Right lung (tissue), 10 donors: ENCODE measurements around the gene SLC12A1. TPM values are rescaled to one million over a fixed set of nuclear protein-coding genes. Genes with fewer than 3 reads are reported as not detected.
A peak's percentile ranks its signal among the peaks of the same experiment; 100 is the strongest.

Source experiments
- DNase-seq, 2 donors: peaks; one replicate each; pipeline ENCODE4 v3.0.0-alpha.2; 2013
- long read RNA-seq, 8 donors: transcript quantifications; one replicate each; lab custom pipeline, GENCODE V29; 2026
- polyA plus RNA-seq, 5 donors: library from polyadenylated mRNA; unstranded; fragments of 120-200 nt; gene quantifications; one replicate each; pipeline versions ENCODE4 v1.2.1 to v1.2.3, GENCODE V29; 2013; ENCODE audit warnings: inconsistent platforms in 1 of 5, low replicate concordance in 1 of 5; ENCODE audit not compliant: insufficient read length in 5 of 5, insufficient read depth in 1 of 5

SLC12A1 gene
- 1 to 10 TPM in 1 of 5 donors, under 1 TPM in 4; 0.06 to 2.6 (median 0.29) TPM for polyA plus RNA-seq
- long read RNA-seq, donor 1: 0 reads
- long read RNA-seq, donor 2: 0 reads
- long read RNA-seq, donor 3: 0 reads
- long read RNA-seq, donor 4: 0 reads
- long read RNA-seq, donor 5: 0 reads
- long read RNA-seq, donor 6: 0 reads
- long read RNA-seq, donor 7: 0 reads
- long read RNA-seq, donor 8: 0 reads

- no peak for DNase-seq
These were observed at the start of gene SLC12A1 for GRCh38 chr15:48205981-48206380. Gene SLC12A1 (plus strand): TSS chr15:48206302. CDS start chr15:48207720, 1,418 bp downstream.

DNA sequence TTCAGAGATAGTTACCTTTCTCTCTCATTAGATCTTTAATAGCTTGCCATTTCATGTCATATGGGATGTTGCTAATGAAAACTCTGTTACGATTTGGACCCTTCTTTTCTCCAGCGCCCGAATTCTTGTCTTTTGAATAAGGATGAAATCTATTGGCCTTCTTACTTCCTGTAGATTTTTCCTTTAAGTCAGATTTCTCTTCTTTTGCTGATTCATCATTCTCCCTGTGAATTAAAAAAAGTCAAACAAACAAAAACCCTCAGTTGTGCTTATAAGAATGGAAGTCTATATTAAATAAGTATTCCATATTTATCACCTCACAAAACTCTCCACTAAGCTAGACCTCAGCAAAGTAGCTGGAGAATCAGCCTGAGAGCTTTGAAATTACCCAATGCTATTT, 37.5 kb upstream of the SLC12A1 start:
- DNase-seq: no peak

- DNase-seq: no peak
These were observed 35.1 kb upstream of the SLC12A1 start for GRCh38 chr15:48170981-48171380.

DNA sequence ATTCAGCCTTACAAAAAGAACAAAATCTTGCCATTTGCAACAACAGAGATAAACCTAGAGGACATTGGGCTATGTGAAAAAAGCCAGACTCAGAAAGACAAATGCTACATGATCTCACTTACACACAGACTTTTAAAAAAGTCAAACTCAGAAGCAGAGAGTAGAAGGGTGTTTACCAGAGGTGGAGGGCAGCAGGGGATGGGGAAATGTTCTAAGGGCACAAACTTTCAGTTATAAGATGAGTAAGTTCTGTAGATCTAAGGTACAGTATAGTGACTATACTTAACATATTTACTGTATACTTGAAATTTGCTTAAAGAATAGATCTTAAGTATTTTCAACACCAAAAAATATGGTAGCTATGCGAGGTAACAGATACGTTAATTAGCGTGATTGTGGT, 31.0 kb upstream of the SLC12A1 start:
- DNase-seq: no peak

GRCh38 chr15:48176112-48176511, 30.0 kb upstream of the SLC12A1 start:
- DNase-seq: no peak

DNA sequence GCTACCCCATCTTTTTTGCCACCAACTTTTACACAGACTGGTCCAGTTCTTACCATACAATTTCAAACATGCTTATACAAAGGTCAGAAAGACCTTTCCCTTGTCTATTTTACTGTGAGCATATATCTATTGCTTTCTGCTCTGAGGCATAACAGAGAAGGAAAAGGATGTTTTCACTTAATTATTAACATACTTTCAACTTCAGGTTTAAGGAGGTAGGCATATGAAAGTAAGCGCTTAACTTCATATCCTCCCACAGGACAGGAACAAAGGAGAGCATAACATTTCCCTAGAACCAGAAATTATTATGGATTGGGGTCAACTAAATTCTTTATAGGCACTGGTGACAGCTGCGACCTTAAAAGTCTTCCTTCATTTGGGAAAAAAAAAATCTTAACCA, 29.1 kb upstream of the SLC12A1 start:
- no peak for DNase-seq

DNA sequence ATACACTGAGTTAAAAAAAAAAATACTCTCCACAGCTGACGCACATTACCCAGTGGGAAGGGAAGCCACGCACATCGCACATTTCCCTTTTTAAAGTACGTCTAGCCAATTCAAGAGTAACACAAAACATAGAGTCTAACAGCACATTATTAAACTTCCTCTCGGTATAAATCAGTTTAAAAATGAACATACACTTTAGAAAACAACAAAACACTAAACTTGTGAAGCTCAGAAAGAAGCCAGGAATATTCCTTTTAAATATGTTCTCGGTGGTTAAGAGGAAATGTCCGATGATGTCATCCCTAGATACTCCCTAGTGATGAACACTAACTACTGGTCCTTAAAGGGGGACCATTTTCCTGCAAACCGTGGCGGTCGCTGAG, 28.7 kb upstream of the SLC12A1 start:
- peak; percentile 46 to 52 for DNase-seq

DNA sequence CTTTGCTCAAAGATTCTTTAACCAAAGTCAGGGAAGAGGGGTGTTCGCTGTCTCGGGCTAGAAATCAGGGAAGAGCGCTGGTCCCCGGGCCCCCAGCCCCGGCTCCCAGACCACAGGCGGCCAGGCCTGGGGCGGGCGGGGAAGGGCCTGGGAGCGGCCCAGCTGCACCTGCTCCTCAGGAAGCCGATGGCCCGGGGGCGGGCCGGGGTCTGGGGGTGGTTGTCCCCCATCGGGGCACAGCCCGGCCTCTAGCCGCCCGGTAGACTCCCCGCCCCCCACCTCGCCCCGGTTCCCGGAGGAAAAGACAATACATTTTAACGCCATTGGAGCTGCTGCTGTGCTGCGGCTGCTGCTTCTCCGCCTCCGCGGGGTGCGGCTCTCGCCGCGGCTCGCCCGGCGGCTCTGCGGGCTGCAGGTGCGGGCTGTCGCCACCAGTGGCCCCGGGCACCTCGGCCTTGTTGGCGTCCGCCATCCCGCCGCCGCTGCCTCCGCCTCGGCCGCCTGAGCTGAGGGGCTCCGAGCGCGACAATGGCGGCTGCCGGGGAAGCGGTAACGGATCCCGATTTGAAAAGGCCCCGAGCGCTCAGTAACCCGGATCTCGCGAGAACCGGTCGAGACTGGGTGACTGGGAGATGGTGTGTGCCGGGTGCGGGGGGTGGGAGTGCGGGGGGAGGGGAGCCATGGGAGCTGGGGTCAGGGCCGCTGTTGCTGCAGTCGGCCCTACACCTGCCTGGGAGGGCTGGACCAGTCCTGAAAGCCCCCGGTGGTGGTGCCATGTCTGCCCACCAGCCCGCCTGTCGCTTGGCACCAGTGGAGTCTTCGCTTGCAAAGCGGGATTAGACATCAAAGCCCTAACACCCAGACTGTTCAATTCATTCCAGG, 28.1 kb upstream of the SLC12A1 start, which contains the start of gene MYEF2:
TSS of gene MYEF2 (minus strand) at position 530 of the 882 bp plus-strand sequence. CDS start at position 472, 58 bp downstream.
- peak; percentile 41 to 51 for DNase-seq

GRCh38 chr15:48178648-48178931, 27.5 kb upstream of the SLC12A1 start:
- DNase-seq: no peak

- DNase-seq: no peak
These were observed 23.4 kb upstream of the SLC12A1 start for GRCh38 chr15:48182749-48183148.

DNA sequence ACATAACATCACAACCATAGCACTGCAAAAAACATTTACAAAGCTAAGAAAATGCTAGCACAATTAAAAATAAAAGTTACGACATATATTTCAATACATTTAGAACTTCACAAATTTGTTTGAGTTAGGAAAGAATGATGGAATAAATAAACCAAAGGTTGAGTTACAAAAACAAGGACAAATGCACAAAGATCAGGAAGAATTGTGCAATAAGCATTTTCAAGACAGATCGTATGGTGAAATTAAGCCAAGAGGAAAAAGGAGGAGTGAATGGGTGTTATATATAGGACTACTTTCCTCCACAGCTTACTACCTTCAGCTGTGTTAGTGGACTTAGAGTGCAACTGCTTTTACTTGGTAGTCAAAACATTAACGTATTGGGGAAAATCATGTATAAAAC, 20.6 kb upstream of the SLC12A1 start:
- no peak for DNase-seq

DNA sequence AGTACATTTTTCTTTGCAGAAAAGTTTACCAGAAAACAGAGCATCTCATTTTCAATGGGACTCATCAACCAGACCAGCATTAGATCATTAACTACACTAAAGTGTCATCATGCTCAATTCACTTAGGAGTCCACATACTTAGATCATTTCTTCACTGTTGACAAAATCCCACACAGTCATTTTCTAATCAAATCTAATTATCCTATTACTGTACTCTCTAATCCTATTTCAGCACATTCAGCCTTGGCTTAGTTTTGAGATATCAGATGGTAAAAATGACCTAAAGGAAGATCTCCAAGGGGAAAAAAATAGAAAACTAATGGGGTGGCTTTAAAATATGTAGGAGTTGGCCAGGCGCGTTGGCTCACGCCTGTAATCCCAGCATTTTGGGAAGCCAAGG, 19.8 kb upstream of the SLC12A1 start:
- no peak for DNase-seq

- DNase-seq: peak; percentile 68 to 74
These were observed 15.0 kb upstream of the SLC12A1 start for GRCh38 chr15:48190932-48191573.

DNA sequence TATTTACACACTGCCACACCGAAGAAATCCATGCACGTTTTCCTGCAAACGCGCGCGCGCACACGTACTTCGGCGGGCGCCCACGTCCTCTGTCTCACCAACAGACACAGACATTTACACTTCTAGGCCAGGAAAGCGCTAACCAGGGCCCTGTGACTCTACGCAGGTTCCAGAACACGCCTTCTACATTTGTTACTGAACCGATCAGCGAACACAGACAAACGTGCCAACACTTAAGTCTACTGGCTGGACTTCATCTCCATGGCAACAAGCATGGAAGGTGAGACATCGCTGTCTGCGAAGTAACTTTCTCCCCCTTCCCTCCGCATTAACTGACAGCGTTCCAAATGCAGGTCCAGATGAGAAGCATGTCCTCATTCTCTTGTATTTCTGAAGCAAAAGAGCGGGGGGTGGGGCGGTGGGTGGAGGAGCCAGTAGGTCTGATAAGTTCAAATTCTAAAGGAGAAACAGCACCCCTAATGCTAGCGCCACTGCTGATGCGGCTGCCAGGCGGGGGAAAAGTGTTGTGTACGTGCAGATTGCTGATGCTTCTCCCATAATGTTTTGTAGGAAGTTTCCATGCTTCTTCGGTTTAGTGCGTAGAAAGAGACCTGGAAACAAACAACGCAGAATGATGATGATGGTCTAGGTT, 14.4 kb upstream of the SLC12A1 start, which contains the start of gene CTXN2:
TSS of gene CTXN2 (plus strand) at position 92 of the 652 bp plus-strand sequence. CDS start 9,636 bp downstream, outside the sequence.
- DNase-seq: no peak

DNA sequence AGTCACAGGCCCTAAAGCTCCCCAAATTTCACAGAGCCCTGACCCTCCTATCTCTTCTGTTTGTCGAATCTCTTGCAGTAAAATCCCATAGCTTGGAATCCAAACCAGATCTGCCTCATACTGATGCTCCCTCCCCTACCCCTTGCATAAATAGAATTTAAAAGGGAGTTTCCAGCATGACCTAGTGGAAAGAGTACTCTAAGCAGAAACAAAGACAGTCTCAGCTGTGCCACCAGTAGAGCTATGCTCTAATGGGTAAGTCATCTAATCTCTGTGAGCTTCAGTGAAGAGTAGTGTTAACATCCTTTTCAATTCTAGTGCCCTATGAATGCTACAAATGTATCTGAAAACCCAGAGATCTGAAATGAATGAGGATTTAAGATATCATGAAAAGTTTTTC, 4.0 kb upstream of the SLC12A1 start:
- no peak for DNase-seq

- DNase-seq: no peak
These were observed 15.2 kb downstream of the SLC12A1 start for GRCh38 chr15:48221261-48221660.

DNA sequence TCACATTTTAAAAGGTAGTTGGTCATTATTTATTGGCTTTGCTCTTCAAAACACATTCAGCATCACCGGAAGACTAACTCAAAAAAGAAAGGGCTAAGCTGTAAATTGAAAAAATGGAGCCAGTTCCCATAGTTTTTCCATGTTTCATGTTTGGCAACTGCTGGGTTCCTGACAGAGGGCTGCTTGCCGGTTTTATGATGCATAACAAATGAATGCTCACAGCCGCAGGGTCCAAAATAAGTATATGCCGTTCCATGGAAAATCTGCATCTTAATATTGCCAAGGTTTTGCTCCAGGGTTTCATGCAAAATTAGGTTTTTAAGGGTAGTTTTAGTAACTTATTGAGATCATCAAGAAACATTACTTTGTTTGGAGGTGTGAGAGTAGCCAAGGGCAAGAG, 15.8 kb downstream of the SLC12A1 start:
- DNase-seq: no peak

DNA sequence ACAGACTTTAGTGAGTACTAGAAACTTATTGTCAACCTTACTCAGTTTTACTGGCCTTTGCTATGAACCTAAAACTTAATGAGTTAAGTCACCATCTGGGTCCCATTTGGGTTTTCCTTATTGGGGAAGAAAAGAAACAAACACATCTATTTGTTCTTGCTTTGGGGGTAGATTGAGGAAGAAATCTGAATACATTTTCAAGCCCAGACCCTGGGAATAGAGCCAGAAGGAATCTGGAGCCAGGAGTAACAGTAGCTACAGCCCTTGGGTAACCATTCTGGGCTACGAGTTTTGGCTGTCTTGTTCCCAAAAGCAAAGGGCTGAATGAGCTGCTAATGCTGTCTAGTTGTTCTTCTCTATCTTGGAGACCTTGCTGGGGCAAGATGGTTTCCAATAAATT, 16.5 kb downstream of the SLC12A1 start:
- DNase-seq: no peak

- DNase-seq: no peak
These were observed 19.7 kb downstream of the SLC12A1 start for GRCh38 chr15:48225771-48226170.

DNA sequence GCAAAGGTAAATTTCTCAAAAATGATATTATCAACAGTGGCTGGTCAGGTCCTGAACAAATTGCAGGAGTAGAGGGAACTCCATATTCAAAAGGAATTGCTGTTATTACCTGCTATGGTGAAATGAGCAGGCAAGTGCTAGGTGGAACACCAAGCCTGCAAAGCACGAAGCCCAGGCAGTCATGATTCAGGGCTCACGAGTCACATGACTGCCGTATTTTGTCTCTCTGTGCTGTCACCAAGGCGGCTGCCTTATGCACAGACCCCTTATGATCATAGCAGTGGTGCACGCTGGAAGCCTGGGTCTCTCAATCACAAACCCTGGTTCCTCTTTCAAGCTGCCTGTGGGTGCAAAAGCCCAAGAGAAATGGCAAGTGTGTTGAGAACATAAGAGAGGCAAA, 24.4 kb downstream of the SLC12A1 start:
- DNase-seq: no peak

DNA sequence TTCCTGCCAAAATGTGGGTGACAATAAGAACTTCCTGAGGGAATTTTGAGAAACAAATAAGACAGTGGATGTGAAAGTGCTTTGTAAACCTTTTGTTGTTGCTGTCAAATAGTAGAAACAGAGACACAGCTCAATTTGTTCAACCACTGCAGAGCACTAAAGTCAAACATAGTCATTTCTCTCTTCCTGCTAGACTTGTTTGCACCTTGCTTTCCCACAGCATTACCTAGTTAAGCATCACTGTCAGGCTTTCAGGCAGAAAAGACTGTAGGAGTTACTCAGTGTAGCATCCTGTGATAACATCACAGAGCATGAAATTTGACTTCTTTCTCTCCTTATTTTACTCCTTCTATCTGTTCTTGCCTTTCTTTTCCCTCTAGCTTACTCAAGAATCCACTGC, 27.1 kb downstream of the SLC12A1 start:
- DNase-seq: no peak

DNA sequence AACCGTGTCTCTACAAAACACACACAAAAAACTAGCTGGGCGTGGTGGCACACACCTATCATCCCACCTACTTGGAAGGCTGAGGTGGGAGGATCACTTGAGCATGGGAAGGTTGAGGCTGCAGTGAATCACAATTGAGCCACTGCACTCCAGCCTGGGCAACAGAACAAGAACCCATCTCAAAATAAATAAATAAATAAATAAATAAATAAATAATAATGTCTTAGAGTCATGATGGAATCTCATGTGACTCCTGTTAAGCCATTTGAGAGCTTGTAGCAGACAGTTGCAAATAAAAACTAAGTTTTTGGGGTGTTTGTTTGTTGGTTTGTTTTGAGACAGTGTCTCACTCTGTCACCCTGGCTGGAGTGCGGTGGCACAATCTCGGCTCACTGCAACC, 33.2 kb downstream of the SLC12A1 start:
- no peak for DNase-seq
